Cardiac septum (tissue), 1 donor: ENCODE measurements around the gene RBMY1B. TPM values are rescaled to one million over a fixed set of nuclear protein-coding genes. Genes with fewer than 3 reads are reported as not detected.
"Not testable (repeated sequence)": the region's sequence is repeated elsewhere in the genome, so short reads cannot be mapped to it uniquely, and the experiment has no call there.

Source experiments
- DNase-seq: peaks from one replicate; pipeline ENCODE4 v3.0.0-alpha.2; 2020; ENCODE audit warnings: low spot score
- intact Hi-C: fragments of 100-400 bp; cut with DNase I; formaldehyde crosslinking; loops from one replicate; pipeline ENCODE4 v1.14.0; 2022
- long read RNA-seq: library from polyadenylated mRNA; unstranded; transcript quantifications from one replicate; pipeline ENCODE4 v2.0.0, GENCODE V29; 2021
- total RNA-seq: library from RNA; stranded (reverse); fragmentation: NEBNext Ultra II Directional; extraction: Animal tissue kit (Norgen Biotek cat#: 25700); gene quantifications from one replicate; pipeline ENCODE4 v1.2.1, GENCODE V29; 2021
- donor health status: DM: no; HTN: no; CAD: no.

Gene RBMY1B
- total RNA-seq: not detected
- long read RNA-seq: 0 reads

- DNase-seq, intact Hi-C loops: not testable (repeated sequence)
Observed at GRCh38 chrY:21511038-21511437, at the start of gene RBMY1B. TSS of gene RBMY1B (plus strand) at chrY:21511338. CDS start at chrY:21513351, 2,013 bp downstream.

DNA sequence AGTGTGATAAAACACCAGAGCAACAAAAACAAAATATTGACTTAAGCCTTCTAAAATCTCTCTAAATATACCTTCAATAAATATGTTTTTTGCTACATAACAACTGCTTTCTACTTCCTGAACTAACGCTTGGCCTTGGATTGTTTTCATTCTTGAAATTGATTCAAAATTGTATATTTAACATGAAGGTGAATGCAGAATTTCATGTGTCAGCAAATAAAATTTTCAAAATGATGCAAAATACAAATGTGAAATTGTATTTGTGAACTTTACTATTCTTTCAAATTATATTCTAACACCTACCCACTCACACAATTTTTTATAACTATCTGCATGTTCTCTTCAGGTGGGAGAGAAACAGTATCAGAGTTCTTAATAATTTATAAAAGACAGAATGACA, 48.2 kb upstream of the RBMY1B start:
- not testable (repeated sequence) for DNase-seq

GRCh38 chrY:21482967-21483366, 28.2 kb upstream of the RBMY1B start:
- no peak for DNase-seq
- intact Hi-C loops: no loop called here

More for the DNA sequence above, 48.2 kb upstream of the RBMY1B start:
- intact Hi-C loops: not testable (repeated sequence)

GRCh38 chrY:21534579-21534978, 23.4 kb downstream of the RBMY1B start, which contains the start of gene RBMY1A1:
TSS of gene RBMY1A1 (plus strand) at chrY:21534879. CDS start at chrY:21536892, 2,013 bp downstream.
- DNase-seq, intact Hi-C loops: not testable (repeated sequence)

GRCh38 chrY:21559316-21559984, 48.3 kb downstream of the RBMY1B start:
- DNase-seq, intact Hi-C loops: not testable (repeated sequence)

Other genes starting within 250 kb of the RBMY1B start
- not detected for gene RBMY1A1, start 23.5 kb downstream of the RBMY1B start, total RNA-seq